Measurements from ENCODE around the gene POLR2B. TPM values are rescaled to one million over a fixed set of nuclear protein-coding genes. Genes with fewer than 3 reads are reported as not detected.

The POLR2B gene
- total RNA-seq, 2 experiments from 2014 or later = 119 TPM

- Mint-ChIP-seq H3K4me3 (no peak overlapping the region), H3K36me3 (ENCODE audit: low read depth) (no peaks in the 10 kb centered on the region), H3K4me1 (ENCODE audit: low read depth) (no peaks in the 10 kb centered on the region), H3K27me3 (peaks cover 2% of the 10 kb centered on the region), H3K27ac (no peak overlapping the region), H3K9me3 (no peaks in the 10 kb centered on the region)
- CTCF ChIA-PET = no interaction called here
- TF ChIP-seq CTCF (IDR thresholded peaks at IDR 0.05) = no peak
- intact Hi-C loops (cut with micrococcal nuclease) = no loop called here
- no peak for ATAC-seq
- no peak for DNase-seq
- POLR2A ChIA-PET = no interaction called here
Measured at GRCh38 chr4:57068237-57068981, 89.7 kb downstream of the POLR2B start.

- no peak overlapping the region for H3K4me3 Mint-ChIP-seq
- ATAC-seq (no peak), DNase-seq (no peak)
- POLR2A ChIA-PET = no interaction called here
- peaks cover 4% of the 10 kb centered on the region for H3K27me3 Mint-ChIP-seq
- no peaks in the 10 kb centered on the region for H3K4me1 Mint-ChIP-seq (ENCODE audit: low read depth)
- no peaks in the 10 kb centered on the region for H3K9me3 Mint-ChIP-seq
- TF ChIP-seq CTCF (IDR thresholded peaks at IDR 0.05) = no peak
- intact Hi-C loops (cut with micrococcal nuclease) = no loop called here
- H3K36me3 Mint-ChIP-seq (ENCODE audit: low read depth) = no peaks in the 10 kb centered on the region
- H3K27ac Mint-ChIP-seq = no peak overlapping the region
- CTCF ChIA-PET = no interaction called here
Measured at GRCh38 chr4:57070461-57070860, 91.8 kb downstream of the POLR2B start.

- ATAC-seq (no peak), DNase-seq (no peak)
- Mint-ChIP-seq H3K9me3 (no peaks in the 10 kb centered on the region), H3K4me1 (ENCODE audit: low read depth) (no peaks in the 10 kb centered on the region), H3K27ac (no peak overlapping the region), H3K27me3 (peaks cover 5% of the 10 kb centered on the region), H3K4me3 (no peak overlapping the region), H3K36me3 (ENCODE audit: low read depth) (no peaks in the 10 kb centered on the region)
- ChIA-PET CTCF (no interaction called here), POLR2A (no interaction called here)
- TF ChIP-seq CTCF (IDR thresholded peaks at IDR 0.05) = no peak
- intact Hi-C loops (cut with micrococcal nuclease) = no loop called here
Measured at GRCh38 chr4:57071326-57071725, 92.6 kb downstream of the POLR2B start.

DNA sequence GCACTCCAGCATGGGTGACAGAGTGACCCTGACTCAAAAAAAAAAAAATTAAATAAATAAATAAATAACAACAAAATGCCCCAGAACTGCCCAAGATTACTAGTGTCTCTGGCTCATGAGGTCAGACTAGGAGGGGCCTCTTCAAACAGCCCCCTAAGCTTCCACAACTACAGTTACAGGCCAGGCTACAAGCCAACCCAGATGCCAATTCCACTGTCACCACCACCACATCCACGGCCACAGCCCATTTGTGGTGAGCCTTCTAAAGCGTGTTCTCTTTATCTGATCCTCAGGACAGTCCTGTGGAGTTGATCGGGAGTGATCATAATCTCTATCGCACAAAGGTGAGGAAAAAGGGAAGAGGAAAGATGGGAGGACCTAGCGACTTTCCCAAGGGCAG lies 94.9 kb downstream of the POLR2B start:
- ChIA-PET POLR2A (interaction anchor here (0.6 kb wide), 1 partner anchor 1671 kb away, joined by 3 read pairs; no protein-coding TSS in a partner anchor), CTCF (interaction anchor here (1.2 kb wide), 1 partner anchor 12 kb away, joined by 3 read pairs; no protein-coding TSS in a partner anchor)
- no peaks in the 10 kb centered on the region for H3K36me3 Mint-ChIP-seq (ENCODE audit: low read depth)
- peaks cover 12% of the 10 kb centered on the region for H3K27me3 Mint-ChIP-seq
- intact Hi-C loops (cut with micrococcal nuclease) = no loop called here
- H3K4me1 Mint-ChIP-seq (ENCODE audit: low read depth) = no peaks in the 10 kb centered on the region
- no peak for TF ChIP-seq CTCF (IDR thresholded peaks at IDR 0.05)
- ATAC-seq = no peak
- DNase-seq = no peak
- H3K27ac Mint-ChIP-seq = no peak overlapping the region
- no peak overlapping the region for H3K4me3 Mint-ChIP-seq
- no peaks in the 10 kb centered on the region for H3K9me3 Mint-ChIP-seq

DNA sequence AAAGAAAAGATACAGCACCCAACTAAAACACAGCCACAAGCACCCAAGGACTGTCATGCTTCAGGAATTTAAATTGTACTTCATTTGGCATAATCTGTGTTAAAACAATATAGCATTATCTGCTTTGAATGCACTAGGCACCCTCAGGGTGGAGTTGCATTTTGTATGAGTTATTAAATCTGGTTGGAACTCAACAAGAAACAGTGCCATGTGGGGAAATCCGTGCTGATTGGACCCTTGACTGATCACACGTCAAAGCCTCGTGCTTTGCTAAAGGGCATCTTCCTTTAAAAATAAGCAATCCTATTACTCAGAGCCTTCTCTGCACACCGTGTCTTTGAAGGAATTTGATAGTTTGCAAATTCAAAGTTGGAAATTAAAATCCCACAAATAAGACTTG lies 96.0 kb downstream of the POLR2B start:
- POLR2A ChIA-PET = no interaction called here
- peaks cover 15% of the 10 kb centered on the region for H3K27me3 Mint-ChIP-seq
- no peaks in the 10 kb centered on the region for H3K9me3 Mint-ChIP-seq
- no peak for DNase-seq
- TF ChIP-seq CTCF (IDR thresholded peaks at IDR 0.05) = no peak
- no peak overlapping the region for H3K4me3 Mint-ChIP-seq
- H3K4me1 Mint-ChIP-seq (ENCODE audit: low read depth) = no peaks in the 10 kb centered on the region
- H3K27ac Mint-ChIP-seq = no peak overlapping the region
- ATAC-seq = no peak
- CTCF ChIA-PET = interaction anchor here (1.9 kb wide), 1 partner anchor 18 kb away, joined by 5 read pairs; no protein-coding TSS in a partner anchor
- intact Hi-C loops (cut with micrococcal nuclease) = no loop called here
- H3K36me3 Mint-ChIP-seq (ENCODE audit: low read depth) = no peaks in the 10 kb centered on the region
